NCI-H460 (cell line): ENCODE results near the gene ECI1. TPM values are rescaled to one million over a fixed set of nuclear protein-coding genes. Genes with fewer than 3 reads are reported as not detected.
"Not testable (repeated sequence)": the region's sequence is repeated elsewhere in the genome, so short reads cannot be mapped to it uniquely, and the experiment has no call there.

ENCODE experiments used
- DNase-seq: peaks from one replicate; pipeline ENCODE4 v3.0.0-alpha.2; 2016; ENCODE audit warnings: low read depth; ENCODE audit errors: extremely low read depth
- total RNA-seq: library from RNA; depleted of rRNA; stranded (reverse); fragments of >200 nt; shearing (Covaris generic); gene quantifications from 2 replicates; pipeline ENCODE4 v1.2.3, GENCODE V29; 2014

Gene ECI1
- total RNA-seq, 1 experiment from 2014 or later = 87.3 TPM

GRCh38 chr16:2280981-2281542, 29.7 kb upstream of the ECI1 start:
- DNase-seq = no peak

DNA sequence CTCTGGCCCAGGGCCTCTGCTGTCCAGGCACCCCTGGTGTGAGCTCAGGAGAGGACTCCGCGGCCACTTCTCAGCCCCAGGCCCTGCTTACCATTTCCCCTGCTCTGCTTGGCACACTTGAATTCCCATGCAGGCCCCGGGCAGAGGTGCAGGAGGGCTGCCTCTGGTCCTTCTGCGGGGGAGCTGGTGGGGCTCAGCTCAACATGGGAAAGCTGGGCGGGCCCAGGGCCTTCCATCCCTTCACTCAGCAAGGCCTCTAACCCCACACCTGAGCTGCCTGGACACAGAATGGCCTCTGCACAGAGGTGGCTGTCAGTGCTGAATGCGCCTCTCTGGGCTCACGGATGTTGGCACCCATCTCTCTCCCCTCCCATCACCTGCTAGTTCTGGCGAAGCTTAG, 29.1 kb upstream of the ECI1 start:
- DNase-seq = no peak

- no peak for DNase-seq
Measured at GRCh38 chr16:2278956-2279800, 27.8 kb upstream of the ECI1 start.

DNA sequence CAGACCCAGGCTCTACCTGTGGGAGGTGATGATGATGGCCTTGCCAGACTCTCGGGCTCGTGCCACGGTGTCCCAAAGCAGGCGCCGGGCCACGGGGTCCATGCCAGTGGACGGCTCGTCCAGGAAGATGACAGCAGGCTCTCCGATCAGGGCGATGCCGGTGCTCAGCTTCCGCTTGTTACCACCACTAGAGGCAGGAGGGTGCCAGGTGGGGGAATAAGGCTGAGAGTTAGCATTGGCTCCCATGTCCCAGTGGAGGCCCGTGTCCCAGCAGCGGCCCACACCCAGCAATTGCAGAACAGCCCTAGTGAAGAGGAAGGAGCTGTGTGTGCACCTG, 26.9 kb upstream of the ECI1 start:
- DNase-seq = no peak

DNA sequence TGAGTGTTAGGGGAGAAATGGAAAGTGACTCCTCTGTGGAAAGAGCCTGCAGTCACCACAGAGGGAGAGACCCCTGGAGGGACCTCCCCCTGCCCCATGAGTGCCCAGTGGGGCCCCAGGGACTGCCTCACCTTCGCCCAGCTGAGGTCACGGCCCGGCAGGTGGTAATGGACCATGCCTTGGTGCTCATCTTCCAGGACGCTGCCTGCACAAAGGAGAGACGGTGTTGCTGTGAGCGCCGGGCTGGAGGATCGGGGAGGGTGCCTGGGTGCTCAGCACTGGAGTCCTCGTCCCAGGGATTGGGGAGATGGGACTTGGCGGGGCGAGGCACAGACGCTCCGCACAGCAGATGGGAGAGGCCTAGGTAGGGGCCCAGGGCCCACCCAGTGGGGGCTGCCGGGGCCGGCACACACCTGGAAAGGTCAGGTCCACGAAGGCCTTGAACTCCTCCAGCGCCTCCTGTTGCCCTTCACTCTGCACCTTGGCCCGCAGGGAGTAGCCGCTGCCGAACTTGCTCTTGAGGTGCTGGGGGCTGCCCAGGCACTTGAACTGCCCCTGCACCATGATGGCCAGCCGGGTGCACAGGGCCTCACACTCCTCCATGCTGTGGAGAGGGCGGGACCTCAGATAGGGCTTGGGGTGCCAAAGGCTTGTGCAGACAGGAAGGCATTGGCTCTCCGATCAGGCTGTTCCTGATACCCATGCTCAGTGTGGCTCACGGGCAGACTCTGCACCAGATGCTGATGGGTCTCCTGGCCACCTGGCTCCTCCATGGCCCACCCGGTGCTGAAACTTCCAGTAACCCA, 26.3 kb upstream of the ECI1 start:
- no peak for DNase-seq

DNA sequence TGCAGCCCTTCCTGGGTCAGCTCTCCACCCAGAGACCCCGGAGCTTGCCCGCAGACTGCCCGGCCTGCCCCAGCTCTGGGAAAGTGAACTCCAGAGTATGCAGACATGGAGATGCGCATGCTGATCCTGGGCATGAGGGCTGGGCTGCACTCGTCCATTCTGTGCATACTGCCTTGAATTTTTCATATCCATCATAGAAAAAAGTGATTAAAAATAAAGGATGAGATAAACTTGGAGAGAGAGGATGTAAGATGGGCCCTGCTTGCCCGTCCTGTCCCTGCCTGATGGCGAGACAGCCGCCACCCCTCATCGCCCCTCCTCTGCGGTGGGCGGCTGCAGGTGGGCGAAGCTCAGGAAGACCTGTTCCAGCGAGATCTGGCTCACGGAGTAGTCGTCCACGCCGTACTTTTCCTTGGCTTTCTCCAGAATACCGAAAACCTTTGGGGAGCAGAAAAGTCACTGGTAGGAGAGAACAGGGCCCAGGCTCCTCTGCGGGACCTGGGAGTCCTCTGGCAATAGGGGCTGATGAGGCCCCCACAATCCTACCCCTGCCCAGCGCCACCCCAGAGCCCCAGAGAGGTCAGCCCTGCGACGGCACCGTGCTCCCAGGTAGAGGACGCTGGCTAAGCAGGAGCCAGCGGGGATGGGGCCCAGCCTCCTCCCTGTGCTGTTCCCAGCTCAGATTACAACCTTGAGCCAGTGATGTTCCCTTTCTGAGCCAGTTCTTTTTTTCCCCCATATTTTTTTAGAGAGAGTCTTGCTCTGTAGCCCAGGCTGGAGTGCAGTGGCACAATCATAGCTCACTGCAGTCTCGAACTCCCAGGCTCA, 25.2 kb upstream of the ECI1 start:
- DNase-seq = no peak

DNA sequence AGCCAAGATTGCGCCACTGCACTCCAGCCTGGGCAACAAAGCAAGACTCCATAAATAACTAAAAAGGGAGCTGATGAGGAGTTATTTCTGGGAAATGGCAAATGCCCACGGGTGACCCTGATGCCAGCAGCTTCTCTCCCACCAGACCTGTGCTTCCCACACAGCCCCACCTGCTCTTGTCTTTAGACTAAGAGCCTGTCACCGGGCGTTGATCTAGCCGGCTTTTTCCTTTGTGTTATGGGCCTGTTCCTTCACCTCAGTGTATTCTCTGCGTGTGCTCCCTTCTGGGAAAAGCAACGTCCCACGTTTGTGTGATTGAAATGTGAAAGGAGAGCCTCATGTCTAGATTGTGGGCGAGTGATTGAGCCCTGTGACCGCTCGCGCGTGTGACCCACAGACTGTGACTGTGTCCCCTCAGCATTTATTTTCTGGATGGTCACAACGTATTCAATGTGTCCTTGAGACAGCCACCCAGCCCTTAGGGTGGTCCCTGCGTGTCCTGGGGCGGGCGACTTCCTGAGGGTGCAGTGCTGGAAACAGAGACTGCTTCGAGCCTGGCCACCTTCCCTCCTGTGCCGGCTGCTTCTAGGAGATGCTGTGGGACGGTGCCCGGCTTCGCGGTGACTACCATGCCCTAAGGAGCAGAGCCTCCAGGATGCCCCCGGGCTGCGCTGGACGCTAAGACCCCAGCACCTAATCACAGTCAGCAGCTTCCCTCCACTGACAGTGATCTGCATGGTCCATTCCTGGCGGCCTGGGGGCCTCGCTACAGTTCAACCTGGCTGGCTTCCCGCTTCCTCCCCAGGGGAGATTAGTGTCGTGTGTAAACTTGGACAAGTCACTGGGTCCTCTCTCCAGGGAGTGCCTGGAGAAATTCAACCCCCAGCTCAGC, 24.3 kb upstream of the ECI1 start:
- no peak for DNase-seq

- no peak for DNase-seq
Measured at GRCh38 chr16:2273931-2274330, 22.5 kb upstream of the ECI1 start.

GRCh38 chr16:2273484-2273883, 22.1 kb upstream of the ECI1 start:
- no peak for DNase-seq

GRCh38 chr16:2271848-2272461, 20.6 kb upstream of the ECI1 start:
- no peak for DNase-seq

DNA sequence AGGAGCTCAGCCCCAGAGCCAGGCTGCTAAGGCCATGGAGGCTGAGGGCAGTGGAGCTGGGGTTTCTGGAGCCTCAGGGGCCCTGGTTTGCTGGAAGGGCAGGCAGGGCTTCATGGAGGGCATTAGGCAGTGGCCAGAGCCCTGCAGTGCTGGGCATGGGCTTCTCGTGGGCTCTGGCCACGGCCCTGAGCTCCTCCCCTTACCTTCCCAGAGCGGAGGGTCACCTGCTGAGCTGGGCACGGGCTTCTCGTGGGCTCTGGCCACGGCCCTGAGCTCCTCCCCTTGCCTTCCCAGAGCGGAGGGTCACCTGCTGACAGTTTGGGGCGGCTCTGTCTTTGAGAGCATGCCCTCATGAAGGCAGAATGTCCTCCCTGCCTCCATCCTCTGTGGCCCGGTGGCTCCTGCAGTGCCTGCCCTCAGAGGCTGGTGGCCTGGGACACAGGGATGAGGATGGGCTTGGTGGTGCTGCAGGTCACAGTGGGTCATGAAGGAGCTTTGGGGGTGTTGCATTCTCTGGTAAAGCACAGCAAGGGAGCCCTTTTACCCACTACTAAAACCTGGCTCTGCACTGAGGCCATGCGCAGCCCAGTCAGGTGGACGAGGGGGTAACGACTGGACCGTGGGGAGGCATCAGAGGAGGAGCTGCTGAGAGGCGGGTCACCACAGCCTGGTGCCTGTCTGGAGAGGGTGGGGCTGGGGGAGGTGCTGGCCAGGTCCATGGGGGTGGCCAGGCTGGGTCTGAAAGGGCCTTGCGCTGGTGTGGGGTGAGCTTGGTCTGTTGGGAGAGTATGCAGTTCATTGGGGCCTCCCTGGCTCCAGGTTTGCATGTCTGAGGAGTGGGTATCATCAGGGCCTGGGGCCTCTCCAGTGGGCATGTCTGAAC, 19.4 kb upstream of the ECI1 start:
- DNase-seq = no peak

DNA sequence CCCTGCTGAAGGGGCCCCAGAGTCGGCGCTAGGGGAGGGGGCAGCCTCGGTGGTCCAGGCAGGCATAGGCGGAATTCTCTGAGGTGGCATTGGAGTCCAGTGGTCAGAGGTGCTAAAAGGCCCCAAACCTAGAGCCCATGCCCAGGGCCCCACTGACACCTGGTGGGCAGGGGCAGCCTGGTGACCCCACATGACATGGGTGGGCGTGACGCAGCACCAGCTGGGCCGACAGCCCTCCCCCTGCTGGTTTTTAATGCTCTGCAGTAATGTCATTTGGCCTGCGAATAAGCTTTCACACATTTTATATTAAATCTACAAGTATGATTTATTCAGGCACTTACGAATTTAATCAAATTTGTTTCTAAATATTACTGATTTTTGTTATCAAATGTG, 18.7 kb upstream of the ECI1 start:
- DNase-seq = no peak

GRCh38 chr16:2267913-2268666, 16.7 kb upstream of the ECI1 start, which contains the start of gene RNPS1:
TSS of gene RNPS1 (minus strand) at chr16:2268126. CDS start at chr16:2264643, 3,483 bp downstream.
- peak; percentile 90 for DNase-seq

DNA sequence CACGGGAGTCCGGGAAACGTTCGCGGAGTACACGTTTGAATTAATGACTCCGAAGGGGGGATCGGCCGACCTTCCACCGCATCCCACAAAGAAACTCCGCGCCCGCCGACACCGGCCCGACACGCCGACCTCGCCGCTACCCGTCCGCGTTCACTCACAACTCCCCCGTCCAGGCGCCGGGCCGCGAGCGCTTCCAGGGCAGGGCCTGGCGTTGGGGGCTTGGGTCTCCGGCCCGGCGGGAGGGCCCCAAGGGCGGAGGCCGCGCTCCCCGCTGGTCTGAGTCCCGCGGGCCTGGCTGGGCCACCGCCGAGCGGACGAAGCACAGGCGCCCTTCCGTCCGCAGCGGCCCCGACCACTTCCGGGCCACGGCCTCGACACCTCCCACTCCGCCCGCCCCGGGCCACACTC, 16.1 kb upstream of the ECI1 start:
- not testable (repeated sequence) for DNase-seq

DNA sequence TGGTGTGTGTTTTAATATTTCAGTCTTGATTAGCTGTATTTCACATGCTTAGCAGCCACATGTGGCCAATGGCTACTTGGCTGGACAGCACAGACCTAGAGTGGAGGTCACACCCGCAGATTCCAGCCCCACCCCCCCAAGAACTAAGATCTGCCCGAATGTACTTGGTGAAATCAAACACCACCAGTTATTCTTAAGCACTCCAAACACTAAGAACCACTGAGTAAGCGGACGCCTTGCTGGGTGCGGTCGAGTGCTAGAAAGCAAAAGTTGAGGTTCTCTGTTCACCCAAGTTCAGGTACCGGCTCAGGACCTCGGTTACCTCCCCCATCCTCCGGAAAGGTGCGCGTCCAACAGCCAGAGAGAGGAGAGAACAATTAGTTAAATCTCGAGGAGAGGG, 15.5 kb upstream of the ECI1 start:
- not testable (repeated sequence) for DNase-seq

- DNase-seq = not testable (repeated sequence)
Measured at GRCh38 chr16:2263026-2263425, 11.6 kb upstream of the ECI1 start.

DNA sequence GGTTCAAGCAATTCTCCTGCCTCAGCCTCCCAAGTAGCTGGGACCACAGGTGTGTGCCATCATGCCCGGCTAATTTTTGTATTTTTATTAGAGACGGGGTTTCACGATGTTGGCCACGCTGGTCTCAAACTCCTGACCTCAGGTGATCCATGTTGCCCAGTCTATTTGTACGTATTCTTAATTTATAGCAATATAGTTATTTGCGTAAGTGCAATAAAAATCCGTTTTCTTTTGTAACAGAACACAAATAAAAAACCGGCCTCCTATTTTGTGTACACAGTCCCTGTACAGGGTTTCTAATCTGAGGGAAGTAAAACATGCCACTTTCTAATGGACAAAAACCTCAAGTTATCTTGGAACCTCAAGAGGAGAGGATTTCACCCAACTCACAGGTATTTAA, 8.9 kb upstream of the ECI1 start:
- no peak for DNase-seq

- DNase-seq = not testable (repeated sequence)
Measured at GRCh38 chr16:2258530-2258929, 7.1 kb upstream of the ECI1 start.
